Motor neuron (in vitro differentiated cells): Measurements from ENCODE around the gene AFAP1. TPM values are rescaled to one million over a fixed set of nuclear protein-coding genes. Genes with fewer than 3 reads are reported as not detected.
A peak's percentile ranks its signal among the peaks of the same experiment; 100 is the strongest.

ENCODE experiments used
- ATAC-seq, 8 experiments: fragments of 200-7000 bp; cut with Tn5 transposase; replicated peaks in 6 of 8; 2 replicates each; pipeline ENCODE4 v1.8.0; 2021; ENCODE audit warnings: mild to moderate bottlenecking in 8 of 8, moderate library complexity in 8 of 8
- H3K27ac ChIP-seq, 2 donors: fragments of 250-450 bp; sonication (Bioruptor Pico); 2 replicates each; pipeline ENCODE4 v1.9.0; 2021; ENCODE audit warnings: antibody characterized with exemption in 2 of 2, mild to moderate bottlenecking in 2 of 2, moderate library complexity in 1 of 2
- H3K4me1 ChIP-seq, 2 donors: fragments of 250-450 bp; sonication (Bioruptor Pico); replicated peaks in 1 of 2; 2 replicates each; pipeline ENCODE4 v1.6.1; 2021; ENCODE audit warnings: antibody characterized with exemption in 2 of 2, mild to moderate bottlenecking in 2 of 2, moderate library complexity in 1 of 2
- H3K4me3 ChIP-seq, 5 donors: fragments of 250-450 bp; sonication (Bioruptor Pico); 2 replicates each; pipeline ENCODE4 v1.9.0; 2021; ENCODE audit warnings: antibody characterized with exemption in 5 of 5, mild to moderate bottlenecking in 5 of 5, moderate library complexity in 4 of 5
- WGBS, 10 experiments: fragments of 450-650 bp; shearing (Covaris generic); methylation state at CpG; one replicate each; pipeline ENCODE4 v1.0.0; 2022; 5-methylcytosine and 5-hydroxymethylcytosine counted together
- in situ Hi-C, 9 experiments: fragments of 400-800 bp; cut with MboI; loops; one replicate each; pipeline ENCODE4 v1.15.0; 2021; ENCODE audit warnings: low sequenced_read_pairs in 9 of 9, low pct_unique_long_range_greater_than_20kb in 2 of 9; ENCODE audit not compliant: unreplicated experiment in 9 of 9
- total RNA-seq, 8 experiments: library from RNA; unstranded; fragments of 300-600 nt; gene quantifications; 2 replicates each; pipeline versions ENCODE4 v1.2.3 to v1.2.4, GENCODE V29; 2022

Gene AFAP1
- total RNA-seq, 8 experiments from 2014 or later, result 25.1 to 209 (median 41.4) TPM

GRCh38 chr4:7777017-7777710, 162.5 kb downstream of the AFAP1 start:
- H3K27ac ChIP-seq, result no peak overlapping the region
- no peak for ATAC-seq
- H3K4me1 ChIP-seq, result peaks cover 4 to 5% of the 10 kb centered on the region in 2 donors
- WGBS, 10 experiments, result 91 to 100% (median 99%) methylated on average over 1 to 9 of the region's 17 CpGs; no CpG with 5 or more reads in 2 of the 10 experiments
- H3K4me3 ChIP-seq, result no peak overlapping the region
- in situ Hi-C loops, result no loop called here

GRCh38 chr4:7775396-7775795, 164.3 kb downstream of the AFAP1 start:
- ATAC-seq, result no peak
- H3K27ac ChIP-seq, result no peak overlapping the region
- 78 to 100% (median 90%) methylated on average over 1 to 9 of the region's 9 CpGs for WGBS, 10 experiments
- no peak overlapping the region for H3K4me3 ChIP-seq
- H3K4me1 ChIP-seq, result peaks cover 4 to 8% of the 10 kb centered on the region in 2 donors
- in situ Hi-C loops, result no loop called here

- ATAC-seq, result peak in 3 of 8 experiments; percentile 42 to 66 (median 61)
- 17 to 100% (median 82%) methylated on average over 1 to 17 of the region's 22 CpGs; no CpG with 5 or more reads in 1 of the 10 experiments for WGBS, 10 experiments
- Histone ChIP-seq H3K4me3 (no peak overlapping the region), H3K27ac (no peak overlapping the region), H3K4me1 (peaks cover 8 to 11% of the 10 kb centered on the region in 2 donors)
- in situ Hi-C loops, result no loop called here
These were observed 165.1 kb downstream of the AFAP1 start for GRCh38 chr4:7774301-7775294.

GRCh38 chr4:7773401-7774180, 166.1 kb downstream of the AFAP1 start:
- H3K4me3 ChIP-seq, result no peak overlapping the region
- in situ Hi-C loops, result no loop called here
- no peak for ATAC-seq
- H3K27ac ChIP-seq, result no peak overlapping the region
- peaks cover 13 to 15% of the 10 kb centered on the region in 2 donors for H3K4me1 ChIP-seq
- 33 to 100% (median 96%) methylated on average over 1 to 12 of the region's 24 CpGs; no CpG with 5 or more reads in 3 of the 10 experiments for WGBS, 10 experiments

- H3K4me3 ChIP-seq, result no peak overlapping the region
- no peak overlapping the region for H3K27ac ChIP-seq
- peak in 1 of 8 experiments; percentile 61 for ATAC-seq
- 40 to 85% (median 73%) methylated on average over 2 to 17 of the region's 31 CpGs; no CpG with 5 or more reads in 2 of the 10 experiments for WGBS, 10 experiments
- in situ Hi-C loops, result no loop called here
- H3K4me1 ChIP-seq, result peaks cover 13 to 15% of the 10 kb centered on the region in 2 donors
These were observed 166.8 kb downstream of the AFAP1 start for GRCh38 chr4:7772711-7773385.

GRCh38 chr4:7771541-7772507, 167.8 kb downstream of the AFAP1 start:
- Histone ChIP-seq H3K27ac (no peak overlapping the region), H3K4me3 (no peak overlapping the region), H3K4me1 (peaks cover 13 to 15% of the 10 kb centered on the region in 2 donors)
- 60 to 100% (median 77%) methylated on average over 1 to 10 of the region's 26 CpGs for WGBS, 10 experiments
- in situ Hi-C loops, result no loop called here
- no peak for ATAC-seq

GRCh38 chr4:7771056-7771455, 168.6 kb downstream of the AFAP1 start:
- Histone ChIP-seq H3K4me3 (no peak overlapping the region), H3K4me1 (peaks cover 13 to 15% of the 10 kb centered on the region in 2 donors), H3K27ac (no peak overlapping the region)
- in situ Hi-C loops, result no loop called here
- WGBS, 10 experiments, result 80 to 100% (median 90%) methylated on average over 1 to 6 of the region's 6 CpGs; no CpG with 5 or more reads in 3 of the 10 experiments
- no peak for ATAC-seq

GRCh38 chr4:7770224-7771050, 169.2 kb downstream of the AFAP1 start:
- Histone ChIP-seq H3K4me1 (peaks cover 13 to 15% of the 10 kb centered on the region in 2 donors), H3K4me3 (no peak overlapping the region), H3K27ac (no peak overlapping the region)
- peak in 6 of 8 experiments; percentile 13 to 32 (median 21) for ATAC-seq
- 35 to 100% (median 70%) methylated on average over 1 to 9 of the region's 13 CpGs; no CpG with 5 or more reads in 4 of the 10 experiments for WGBS, 10 experiments
- in situ Hi-C loops, result no loop called here

GRCh38 chr4:7769396-7770223, 170.1 kb downstream of the AFAP1 start:
- peak in 3 of 8 experiments; percentile 32 to 55 (median 33) for ATAC-seq
- WGBS, 10 experiments, result 44 to 85% (median 66%) methylated on average over 1 to 15 of the region's 20 CpGs; no CpG with 5 or more reads in 2 of the 10 experiments
- peaks cover 9 to 10% of the 10 kb centered on the region in 2 donors for H3K4me1 ChIP-seq
- H3K4me3 ChIP-seq, result no peak overlapping the region
- peak overlapping the region in 1 of 2 donors; percentile 13 for H3K27ac ChIP-seq
- in situ Hi-C loops, result no loop called here

GRCh38 chr4:7768736-7769135, 170.9 kb downstream of the AFAP1 start:
- peak overlapping the region in 1 of 2 donors; percentile 13 for H3K27ac ChIP-seq

More at GRCh38 chr4:7768736-7769135, 170.9 kb downstream of the AFAP1 start:
- no peak for ATAC-seq
- WGBS, 10 experiments, result 78 to 100% (median 99%) methylated on average over 1 to 12 of the region's 16 CpGs; no CpG with 5 or more reads in 3 of the 10 experiments
- no peak overlapping the region for H3K4me3 ChIP-seq
- peaks cover 9 to 10% of the 10 kb centered on the region in 2 donors for H3K4me1 ChIP-seq
- in situ Hi-C loops, result no loop called here
